ENCODE measurements around the gene ILRUN. TPM values are rescaled to one million over a fixed set of nuclear protein-coding genes. Genes with fewer than 3 reads are reported as not detected.
"Not testable (repeated sequence)": the region's sequence is repeated elsewhere in the genome, so short reads cannot be mapped to it uniquely, and the experiment has no call there.

The ILRUN gene
- total RNA-seq, 2 experiments from 2014 or later, result 73.7 to 79.8 TPM

DNA sequence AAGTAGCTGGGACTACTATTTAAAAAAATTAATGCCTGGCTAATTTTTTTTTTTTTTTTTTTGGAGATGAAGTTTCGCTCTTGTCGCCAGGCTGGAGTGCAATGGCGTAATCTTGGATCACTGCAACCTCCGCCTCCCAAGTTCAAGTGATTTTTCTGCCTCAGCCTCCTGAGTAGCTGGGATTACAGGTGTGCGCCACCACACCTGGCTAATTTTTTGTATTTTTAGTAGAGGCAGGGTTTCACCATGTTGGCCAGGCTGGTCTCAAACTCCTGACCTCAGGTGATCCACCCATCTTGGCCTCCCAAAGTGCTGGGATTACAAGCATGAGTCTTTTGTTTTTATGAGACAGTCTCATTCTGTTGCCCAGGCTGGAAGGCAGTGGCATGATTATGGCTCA lies 27.8 kb downstream of the ILRUN start:
- H3K9me3 Mint-ChIP-seq (ENCODE audit: low read depth); ATAC-seq; H3K27me3 Mint-ChIP-seq; H3K4me3 Mint-ChIP-seq; DNase-seq; H3K27ac Mint-ChIP-seq: not testable (repeated sequence)
- peaks cover 57% of the 10 kb centered on the region for H3K4me1 Mint-ChIP-seq
- peaks cover 18% of the 10 kb centered on the region for H3K36me3 Mint-ChIP-seq
- CTCF ChIA-PET, result interaction anchor here (0.6 to 1.7 kb wide), 2 partner anchors 11 to 67 kb away, joined by 3 to 4 read pairs; no protein-coding TSS in a partner anchor

DNA sequence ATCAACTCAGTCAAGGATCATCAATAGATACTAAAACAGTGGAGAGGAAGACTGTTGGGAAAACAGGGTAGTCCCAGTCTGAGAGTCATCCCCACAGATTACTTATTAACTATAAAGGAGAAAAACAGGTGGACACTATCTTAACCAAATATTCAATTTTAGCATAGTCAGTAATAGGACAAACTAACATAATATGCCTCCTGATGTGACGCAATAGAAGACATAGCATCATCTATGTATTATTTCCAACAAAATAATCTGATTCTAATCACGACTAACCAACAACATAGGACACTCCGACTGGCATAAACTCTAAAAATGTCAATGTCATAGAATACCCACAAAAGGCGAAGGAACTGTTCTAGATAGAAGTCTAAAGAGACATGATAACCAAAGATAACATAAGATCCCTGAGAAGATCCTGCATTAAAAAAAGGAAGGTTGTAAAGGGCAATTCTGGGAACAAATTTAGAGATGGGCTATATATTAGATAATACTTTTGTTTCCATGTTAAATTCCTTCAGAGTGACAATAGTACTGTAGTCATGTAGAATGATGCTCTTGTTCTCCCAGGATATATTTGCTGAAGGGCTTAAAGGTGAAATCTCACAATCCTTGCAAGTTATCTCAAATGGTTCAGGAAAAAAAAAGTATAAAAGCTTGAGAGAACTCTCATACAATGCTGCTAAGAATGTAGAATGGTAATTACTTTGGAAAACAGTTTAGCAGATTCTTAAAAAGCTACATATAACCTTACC lies 28.9 kb downstream of the ILRUN start:
- CTCF ChIA-PET, result interaction anchor here (1.7 kb wide), 1 partner anchor 10 kb away, joined by 3 read pairs; no protein-coding TSS in a partner anchor
- peaks cover 21% of the 10 kb centered on the region for H3K36me3 Mint-ChIP-seq
- peaks cover 3% of the 10 kb centered on the region for H3K9me3 Mint-ChIP-seq (ENCODE audit: low read depth)
- H3K4me1 Mint-ChIP-seq, result peaks cover 53% of the 10 kb centered on the region
- DNase-seq, result no peak
- no peak for ATAC-seq
- H3K27ac Mint-ChIP-seq, result no peak overlapping the region
- no peaks in the 10 kb centered on the region for H3K27me3 Mint-ChIP-seq
- H3K4me3 Mint-ChIP-seq, result no peak overlapping the region

- CTCF ChIA-PET, result interaction anchor here (1.0 to 1.6 kb wide), 4 partner anchors 8 to 92 kb away, joined by 3 to 5 read pairs (median 4); partner anchors contain the start of gene SNRPC
- peaks cover 3% of the 10 kb centered on the region for H3K9me3 Mint-ChIP-seq (ENCODE audit: low read depth)
- DNase-seq (no peak), ATAC-seq (no peak)
- H3K27ac Mint-ChIP-seq, result peak overlapping the region; percentile 94
- H3K4me1 Mint-ChIP-seq, result peaks cover 46% of the 10 kb centered on the region
- no peak overlapping the region for H3K4me3 Mint-ChIP-seq
- H3K27me3 Mint-ChIP-seq, result no peaks in the 10 kb centered on the region
- peaks cover 24% of the 10 kb centered on the region for H3K36me3 Mint-ChIP-seq
These were observed 31.5 kb downstream of the ILRUN start for GRCh38 chr6:34665019-34665418.

GRCh38 chr6:34664256-34664971 lies 32.2 kb downstream of the ILRUN start:
- peak; percentile 48 for ATAC-seq

DNA sequence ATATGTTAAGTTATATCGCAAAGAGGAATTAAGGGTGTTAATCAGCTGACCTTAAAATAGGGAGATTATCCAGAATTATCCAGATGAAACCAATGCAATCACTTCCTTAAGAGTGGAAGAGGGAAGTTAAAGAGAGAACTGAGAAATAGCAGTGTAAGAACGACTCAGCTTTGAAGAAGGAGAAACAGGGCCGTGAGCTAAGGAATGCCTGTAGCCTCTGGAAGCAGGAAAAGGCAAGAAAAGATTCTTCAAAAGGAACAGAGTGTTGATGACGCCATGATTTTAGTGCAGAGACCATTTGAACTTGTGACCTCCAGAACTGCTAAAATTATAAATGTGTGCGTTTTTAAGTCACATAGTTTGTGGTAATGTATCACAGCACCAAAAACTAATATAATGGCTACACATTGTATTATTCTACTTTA lies 32.7 kb downstream of the ILRUN start:
- Mint-ChIP-seq H3K4me3 (no peak overlapping the region), H3K27me3 (no peaks in the 10 kb centered on the region), H3K27ac (peak overlapping the region; percentile 94), H3K9me3 (ENCODE audit: low read depth) (peaks cover 3% of the 10 kb centered on the region), H3K36me3 (peaks cover 24% of the 10 kb centered on the region), H3K4me1 (peaks cover 51% of the 10 kb centered on the region)
- DNase-seq (no peak), ATAC-seq (no peak)
- CTCF ChIA-PET, result interaction anchor here (1.6 kb wide), 2 partner anchors 9 to 93 kb away, joined by 4 to 5 read pairs; partner anchors contain the start of gene SNRPC

More at GRCh38 chr6:34664256-34664971, 32.2 kb downstream of the ILRUN start:
- Mint-ChIP-seq H3K27me3 (no peaks in the 10 kb centered on the region), H3K9me3 (ENCODE audit: low read depth) (peaks cover 3% of the 10 kb centered on the region), H3K27ac (peak overlapping the region; percentile 94), H3K36me3 (peaks cover 24% of the 10 kb centered on the region), H3K4me1 (peaks cover 46% of the 10 kb centered on the region), H3K4me3 (peak overlapping the region; percentile 45)
- CTCF ChIA-PET, result interaction anchor here (1.0 to 1.6 kb wide), 4 partner anchors 8 to 93 kb away, joined by 3 to 5 read pairs (median 4); partner anchors contain the start of gene SNRPC
- no peak for DNase-seq

DNA sequence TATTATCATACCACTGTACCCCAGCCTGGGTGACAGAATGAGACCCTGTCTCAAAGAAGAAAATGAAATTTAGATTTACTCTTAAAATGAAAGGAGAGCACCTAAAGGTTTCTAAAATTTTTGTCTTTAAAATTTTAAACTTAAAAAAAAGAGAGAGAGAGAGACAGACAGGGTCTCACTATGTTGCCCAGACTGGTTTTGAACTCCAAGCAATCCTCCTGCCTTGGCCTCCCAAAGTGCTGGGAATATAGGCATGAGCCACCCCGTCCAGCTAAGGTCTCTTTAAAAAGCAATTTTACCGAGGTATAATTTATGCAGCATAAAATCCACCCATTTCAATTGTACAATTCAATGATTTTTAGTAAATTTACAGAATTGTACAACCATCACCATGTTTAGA lies 33.2 kb downstream of the ILRUN start:
- H3K4me1 Mint-ChIP-seq, result peaks cover 53% of the 10 kb centered on the region
- H3K9me3 Mint-ChIP-seq (ENCODE audit: low read depth), result peaks cover 3% of the 10 kb centered on the region
- DNase-seq, result no peak
- H3K4me3 Mint-ChIP-seq, result no peak overlapping the region
- CTCF ChIA-PET, result interaction anchor here (1.6 kb wide), 1 partner anchor 9 kb away, joined by 5 read pairs; no protein-coding TSS in a partner anchor
- no peak for ATAC-seq
- H3K36me3 Mint-ChIP-seq, result peaks cover 24% of the 10 kb centered on the region
- no peaks in the 10 kb centered on the region for H3K27me3 Mint-ChIP-seq
- H3K27ac Mint-ChIP-seq, result peak overlapping the region; percentile 94

DNA sequence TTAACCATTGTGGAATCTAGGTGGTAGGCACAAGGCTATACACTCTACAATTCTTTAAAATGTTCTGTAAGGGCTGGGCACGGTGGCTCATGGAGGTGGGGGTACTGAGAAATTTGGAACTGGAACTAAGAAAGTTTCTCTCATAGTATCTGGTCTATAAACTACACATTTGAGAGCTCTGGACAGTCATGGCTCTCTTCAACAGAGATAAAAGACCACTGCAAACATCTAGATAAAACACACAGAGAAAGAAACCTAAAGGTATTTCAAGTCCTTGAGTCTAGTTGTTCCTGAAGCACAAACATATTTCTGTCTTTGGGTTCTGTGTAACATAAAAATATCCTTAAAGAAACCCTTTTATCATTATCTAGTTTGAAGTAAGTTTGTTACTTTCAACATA lies 35.2 kb downstream of the ILRUN start:
- DNase-seq, result no peak
- peaks cover 3% of the 10 kb centered on the region for H3K9me3 Mint-ChIP-seq (ENCODE audit: low read depth)
- CTCF ChIA-PET, result no interaction called here
- H3K4me1 Mint-ChIP-seq, result peaks cover 60% of the 10 kb centered on the region
- ATAC-seq, result no peak
- H3K27ac Mint-ChIP-seq, result no peak overlapping the region
- H3K4me3 Mint-ChIP-seq, result no peak overlapping the region
- peaks cover 20% of the 10 kb centered on the region for H3K36me3 Mint-ChIP-seq
- no peaks in the 10 kb centered on the region for H3K27me3 Mint-ChIP-seq

GRCh38 chr6:34658605-34659265 lies 37.8 kb downstream of the ILRUN start:
- ATAC-seq (no peak), DNase-seq (no peak)
- H3K36me3 Mint-ChIP-seq, result peaks cover 22% of the 10 kb centered on the region
- CTCF ChIA-PET, result interaction anchor here (1.0 kb wide), 1 partner anchor 10 kb away, joined by 3 read pairs; no protein-coding TSS in a partner anchor
- peak overlapping the region; percentile 67 for H3K27ac Mint-ChIP-seq
- no peak overlapping the region for H3K4me3 Mint-ChIP-seq
- H3K27me3 Mint-ChIP-seq, result no peaks in the 10 kb centered on the region
- H3K9me3 Mint-ChIP-seq (ENCODE audit: low read depth), result peaks cover 2% of the 10 kb centered on the region
- peaks cover 60% of the 10 kb centered on the region for H3K4me1 Mint-ChIP-seq

DNA sequence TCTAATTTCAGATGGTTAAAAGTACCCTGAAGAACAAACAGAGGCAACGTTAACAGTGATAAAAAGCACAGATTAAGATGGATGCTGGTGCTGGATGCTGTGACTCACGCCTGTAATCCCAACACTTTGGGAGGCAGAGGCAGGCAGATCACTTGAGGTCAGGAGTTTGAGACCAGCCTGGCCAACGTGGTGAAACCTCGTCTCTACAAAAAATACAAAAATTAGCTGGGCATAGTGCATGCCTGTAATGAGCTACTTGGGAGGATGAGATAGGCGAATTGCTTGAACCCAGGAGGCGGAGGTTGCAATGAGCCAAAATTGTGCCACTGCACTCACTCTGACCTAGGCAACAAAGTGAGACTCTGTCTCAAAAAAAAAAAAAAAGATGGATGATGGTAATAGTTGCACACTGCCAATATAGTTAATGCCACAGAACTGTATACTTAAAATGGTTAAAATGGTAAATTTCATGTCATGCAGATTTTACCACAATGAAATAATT lies 38.5 kb downstream of the ILRUN start:
- not testable (repeated sequence) for ATAC-seq; H3K27me3 Mint-ChIP-seq; DNase-seq; H3K9me3 Mint-ChIP-seq (ENCODE audit: low read depth)
- peaks cover 55% of the 10 kb centered on the region for H3K4me1 Mint-ChIP-seq
- H3K27ac Mint-ChIP-seq, result peak overlapping the region; percentile 98
- H3K36me3 Mint-ChIP-seq, result peaks cover 25% of the 10 kb centered on the region
- CTCF ChIA-PET, result interaction anchor here (0.9 to 2.1 kb wide), 5 partner anchors 10 to 169 kb away, joined by 3 to 17 read pairs (median 3); partner anchors contain the start of genes BLTP3A and ILRUN
- H3K4me3 Mint-ChIP-seq, result peak overlapping the region; percentile 81

GRCh38 chr6:34657307-34657978 lies 39.1 kb downstream of the ILRUN start:
- H3K27me3 Mint-ChIP-seq, result no peaks in the 10 kb centered on the region
- H3K27ac Mint-ChIP-seq, result peak overlapping the region; percentile 98
- DNase-seq, result peak; percentile 51
- H3K4me3 Mint-ChIP-seq, result peak overlapping the region; percentile 81
- ATAC-seq, result peak; percentile 13
- H3K9me3 Mint-ChIP-seq (ENCODE audit: low read depth), result no peaks in the 10 kb centered on the region
- peaks cover 51% of the 10 kb centered on the region for H3K4me1 Mint-ChIP-seq
- CTCF ChIA-PET, result interaction anchor here (0.9 to 2.4 kb wide), 7 partner anchors 11 to 169 kb away, joined by 3 to 17 read pairs (median 5); partner anchors contain the start of genes BLTP3A, ILRUN and SNRPC
- peaks cover 26% of the 10 kb centered on the region for H3K36me3 Mint-ChIP-seq

GRCh38 chr6:34657037-34657306 lies 39.6 kb downstream of the ILRUN start:
- no peak for ATAC-seq
- H3K4me1 Mint-ChIP-seq, result peaks cover 48% of the 10 kb centered on the region
- H3K36me3 Mint-ChIP-seq, result peaks cover 27% of the 10 kb centered on the region
- H3K4me3 Mint-ChIP-seq, result peak overlapping the region; percentile 81
- no peaks in the 10 kb centered on the region for H3K27me3 Mint-ChIP-seq
- no peak for DNase-seq
- CTCF ChIA-PET, result interaction anchor here (0.9 to 2.4 kb wide), 6 partner anchors 16 to 168 kb away, joined by 3 to 17 read pairs (median 6); partner anchors contain the start of genes BLTP3A, ILRUN and SNRPC
- H3K27ac Mint-ChIP-seq, result peak overlapping the region; percentile 98
- no peaks in the 10 kb centered on the region for H3K9me3 Mint-ChIP-seq (ENCODE audit: low read depth)

DNA sequence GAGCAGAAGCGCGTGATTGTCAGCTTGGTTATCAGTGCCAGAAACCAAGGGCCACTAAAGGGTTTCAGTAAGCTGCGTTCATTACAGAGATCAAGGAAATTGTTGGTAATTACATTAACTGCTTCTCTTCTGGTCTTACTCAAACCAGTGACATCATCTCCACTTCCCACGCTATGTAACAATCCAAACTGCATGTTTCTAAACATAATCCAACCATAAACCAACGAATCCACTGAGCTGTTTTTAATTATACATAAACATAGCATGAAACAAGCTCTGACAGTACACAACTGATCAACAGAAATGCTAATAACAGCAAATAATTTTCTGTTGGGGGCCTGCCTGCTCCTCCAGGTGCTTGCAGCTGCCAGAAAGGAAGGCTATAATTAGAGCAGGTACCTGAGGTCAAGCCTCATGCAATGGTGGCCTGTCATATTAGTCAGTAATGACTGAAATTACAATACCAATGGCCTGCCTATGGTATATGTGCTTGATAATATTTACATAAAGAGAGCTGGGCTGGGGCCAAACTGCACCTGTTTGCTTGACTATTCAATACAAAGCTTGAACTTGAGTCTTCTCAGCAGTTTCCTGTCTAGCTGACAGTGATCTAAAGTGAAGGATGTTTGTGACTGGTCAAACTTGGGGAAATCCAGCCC lies 40.1 kb downstream of the ILRUN start:
- CTCF ChIA-PET, result interaction anchor here (0.7 to 2.4 kb wide), 5 partner anchors 16 to 450 kb away, joined by 3 to 17 read pairs (median 7); partner anchors contain the start of genes ILRUN and SNRPC
- DNase-seq (peak; percentile 61), ATAC-seq (peak; percentile 85)
- Mint-ChIP-seq H3K9me3 (ENCODE audit: low read depth) (no peaks in the 10 kb centered on the region), H3K36me3 (peaks cover 27% of the 10 kb centered on the region), H3K27me3 (no peaks in the 10 kb centered on the region), H3K4me1 (peaks cover 48% of the 10 kb centered on the region), H3K4me3 (peak overlapping the region; percentile 81), H3K27ac (peak overlapping the region; percentile 98)
